ENCODE measurements around the gene TTC7B.

GRCh38 chr14:90599748-90600507 is 216.3 kb downstream of the TTC7B start:
- TF ChIP-seq CTCF (conservative IDR thresholded peaks at IDR 0.05 in 1 of 2, IDR thresholded peaks at IDR 0.05 in 1 of 2; ENCODE audit: low read depth in 1 of 2, low read length in 2 of 2) (no peak), EZH2 (IDR thresholded peaks at IDR 0.05; ENCODE audit: low read length, missing control alignments) (no peak)

Measured in fibroblast of lung (primary cell).